Ishikawa (cell line): Measurements from ENCODE around the gene TIMP1.

Experiments
- EP300 ChIP-seq: IDR thresholded peaks from 2 replicates; pipeline ENCODE4 v1.6.1; 2012; ENCODE audit warnings: borderline replicate concordance
- TAF1 ChIP-seq: IDR thresholded peaks from 2 replicates; pipeline ENCODE4 v1.6.1; 2012; ENCODE audit warnings: low read depth, mild to moderate bottlenecking

GRCh38 chrX:47577901-47578300, 4.3 kb upstream of the TIMP1 start:
- TF ChIP-seq EP300 (no peak), TAF1 (no peak)
